IMR-90 (cell line): ENCODE measurements around the gene ATP2B1. TPM values are rescaled to one million over a fixed set of nuclear protein-coding genes. Genes with fewer than 3 reads are reported as not detected.

Experiments
- ATAC-seq: fragments of 200-7000 bp; cut with Tn5 transposase; 2 replicates; pipeline ENCODE4 v1.9.1; 2020; ENCODE audit warnings: low read depth, mild to moderate bottlenecking, moderate library complexity
- BruUV-seq: library from RNA; stranded (reverse); fragments of 400-500 nt; replicated peaks from 2 replicates; lab custom pipeline; 2021; lab: Mats Ljungman, UMichigan
- CTCF ChIA-PET: fragments of 300-600 bp; formaldehyde crosslinking; extraction: SDS; loops from one replicate; lab custom pipeline; 2021; ENCODE audit warnings: antibody characterized with exemption; lab: Yijun Ruan, JAX
- POLR2A ChIA-PET: fragments of 300-600 bp; sonication (Branson Sonifier 250); formaldehyde crosslinking; loops from one replicate; lab custom pipeline; 2022; ENCODE audit warnings: antibody characterized with exemption; ENCODE audit not compliant: unreplicated experiment; lab: Charles Lee
- DNase-seq: peaks from one replicate; pipeline ENCODE4 v3.0.0; 2013
- H2AFZ ChIP-seq: replicated peaks from 2 replicates; pipeline ENCODE3; 2013; ENCODE audit warnings: low read length, mild to moderate bottlenecking; ENCODE audit not compliant: poor library complexity
- H2AK5ac ChIP-seq: 2 replicates; pipeline ENCODE4 v1.6.1; 2013; ENCODE audit warnings: low read depth, low read length, inconsistent platforms
- H2AK9ac ChIP-seq: replicated peaks from 2 replicates; pipeline ENCODE3; 2013; ENCODE audit warnings: mild to moderate bottlenecking, low read depth, low read length, moderate library complexity; ENCODE audit not compliant: poor library complexity
- H2BK120ac ChIP-seq: 2 replicates; pipeline ENCODE4 v1.6.1; 2013; ENCODE audit warnings: low read depth, low read length, inconsistent platforms
- H2BK15ac ChIP-seq: 3 replicates; pipeline ENCODE4 v1.6.1; 2013; ENCODE audit warnings: low read depth, low read length, inconsistent platforms
- H2BK20ac ChIP-seq: 2 replicates; pipeline ENCODE4 v1.6.1; 2013; ENCODE audit warnings: low read depth, mild to moderate bottlenecking, inconsistent platforms, low read length, moderate library complexity
- H2BK5ac ChIP-seq: 2 replicates; pipeline ENCODE4 v1.6.1; 2013; ENCODE audit warnings: mild to moderate bottlenecking, low read depth, low read length, inconsistent platforms; ENCODE audit not compliant: poor library complexity, severe bottlenecking
- H3K14ac ChIP-seq: replicated peaks from 2 replicates; pipeline ENCODE4 v1.6.1; 2013; ENCODE audit warnings: low read depth, low read length, inconsistent platforms
- H3K18ac ChIP-seq: 2 replicates; pipeline ENCODE4 v1.6.1; 2013; ENCODE audit warnings: low read depth, low read length, control low read depth
- H3K23ac ChIP-seq: 2 replicates; pipeline ENCODE4 v1.6.1; 2013; ENCODE audit warnings: low read depth, low read length, inconsistent platforms
- H3K27ac ChIP-seq: 2 replicates; pipeline ENCODE4 v1.5.1; 2013; ENCODE audit warnings: mild to moderate bottlenecking, control low read depth, low read length; ENCODE audit not compliant: insufficient read depth
- H3K27me3 ChIP-seq: 2 replicates; pipeline ENCODE4 v1.6.1; 2013; ENCODE audit warnings: low read length; ENCODE audit not compliant: control insufficient read depth, insufficient read depth
- H3K36me3 ChIP-seq: 2 replicates; pipeline ENCODE4 v1.6.1; 2013; ENCODE audit warnings: low read length, mixed read lengths; ENCODE audit not compliant: control insufficient read depth, insufficient read depth
- H3K4ac ChIP-seq: 2 replicates; pipeline ENCODE4 v1.6.1; 2013; ENCODE audit warnings: low read depth, low read length, inconsistent platforms
- H3K4me1 ChIP-seq: 2 replicates; pipeline ENCODE4 v1.6.1; 2013; ENCODE audit warnings: low read length, mixed read lengths; ENCODE audit not compliant: control insufficient read depth, insufficient read depth
- H3K4me2 ChIP-seq: 2 replicates; pipeline ENCODE4 v1.6.1; 2013; ENCODE audit warnings: low read depth, mild to moderate bottlenecking, control low read depth, low read length, moderate library complexity
- H3K4me3 ChIP-seq: 2 replicates; pipeline ENCODE4 v1.5.1; 2013; ENCODE audit warnings: low read depth, mild to moderate bottlenecking, control low read depth, low read length, moderate library complexity; ENCODE audit not compliant: insufficient read depth
- H3K56ac ChIP-seq: 2 replicates; pipeline ENCODE4 v1.6.1; 2013; ENCODE audit warnings: low read length, inconsistent platforms; ENCODE audit not compliant: insufficient read depth; ENCODE audit errors: extremely low read depth
- H3K79me1 ChIP-seq, 2 experiments: 2 replicates each; pipeline ENCODE4 v1.6.1; 2013; ENCODE audit warnings: low read length in 2 of 2, inconsistent platforms in 1 of 2, low read depth in 1 of 2
- H3K9ac ChIP-seq: 2 replicates; pipeline ENCODE4 v1.6.1; 2013; ENCODE audit warnings: low read depth, low read length, control low read depth
- H3K9me1 ChIP-seq: 2 replicates; pipeline ENCODE4 v1.6.1; 2013; ENCODE audit warnings: low read length, inconsistent platforms; ENCODE audit not compliant: insufficient read depth
- H3K9me3 ChIP-seq: 2 replicates; pipeline ENCODE4 v1.6.1; 2013; ENCODE audit warnings: low read length; ENCODE audit not compliant: control insufficient read depth, insufficient read depth
- H4K20me1 ChIP-seq: 2 replicates; pipeline ENCODE4 v1.6.1; 2013; ENCODE audit warnings: low read length, inconsistent platforms; ENCODE audit not compliant: insufficient read depth
- H4K5ac ChIP-seq: 2 replicates; pipeline ENCODE4 v1.6.1; 2013; ENCODE audit warnings: mild to moderate bottlenecking, low read depth, low read length, control low read depth
- H4K8ac ChIP-seq, 2 experiments: 2 replicates each; pipeline ENCODE4 v1.6.1; 2013; ENCODE audit warnings: low read depth in 2 of 2, low read length in 2 of 2, control low read depth in 1 of 2, inconsistent platforms in 1 of 2
- H4K91ac ChIP-seq: 2 replicates; pipeline ENCODE4 v1.6.1; 2013; ENCODE audit warnings: low read depth, low read length, inconsistent platforms; ENCODE audit not compliant: insufficient read depth
- CHD1 ChIP-seq: IDR thresholded peaks from 2 replicates; pipeline ENCODE4 v1.6.1; 2012; ENCODE audit warnings: low read depth, low read length, improper control_type of control experiment
- CTCF ChIP-seq: conservative IDR thresholded peaks from 2 replicates; pipeline ENCODE4 v1.5.1; 2012; ENCODE audit warnings: mild to moderate bottlenecking, low read depth, low read length, improper control_type of control experiment
- MXI1 ChIP-seq: IDR thresholded peaks from 2 replicates; pipeline ENCODE4 v1.6.1; 2012; ENCODE audit warnings: low read depth, mild to moderate bottlenecking, low read length, moderate library complexity, borderline replicate concordance
- RAD21 ChIP-seq: IDR thresholded peaks from 2 replicates; pipeline ENCODE4 v1.6.1; 2012; ENCODE audit warnings: low read length, improper control_type of control experiment
- RCOR1 ChIP-seq: IDR thresholded peaks from 2 replicates; pipeline ENCODE4 v1.6.1; 2012; ENCODE audit warnings: mild to moderate bottlenecking, low read length, improper control_type of control experiment; ENCODE audit not compliant: insufficient replicate concordance
- SMC3 ChIP-seq: fragments of 150-350 bp; IDR thresholded peaks from 2 replicates; pipeline ENCODE4 v1.6.1; 2016; ENCODE audit warnings: low read depth, mild to moderate bottlenecking, antibody characterized with exemption, low read length, moderate library complexity
- WGBS, 2 experiments: methylation state at CpG; one replicate each; pipeline versions ENCODE4 v1.1.5 to v1.1.7; 2013; ENCODE audit warnings: missing lambda C conversion rate in 2 of 2; ENCODE audit not compliant: insufficient read length in 1 of 2; ENCODE audit errors: extremely low coverage in 2 of 2; 5-methylcytosine and 5-hydroxymethylcytosine counted together
- dilution Hi-C: fragments of 300-500 bp; cut with HindIII; formaldehyde crosslinking; loops from one replicate; pipeline ENCODE4 v1.14.3; 2018; ENCODE audit warnings: low sequenced_read_pairs; ENCODE audit not compliant: unreplicated experiment
- in situ Hi-C: fragments of 300-500 bp; cut with MboI; formaldehyde crosslinking; loops from 3 replicates; pipeline ENCODE4 v1.14.3; 2019; ENCODE audit warnings: low sequenced_read_pairs, inconsistent platforms, mixed read lengths
- intact Hi-C: fragments of 100-400 bp; cut with micrococcal nuclease; formaldehyde crosslinking; loops from 2 replicates; pipeline ENCODE4 v1.10.0; 2022
- polyA plus RNA-seq, 3 experiments: library from polyadenylated mRNA; depleted of rRNA; stranded (reverse); fragments of >200 nt; gene quantifications; 2 replicates each; pipeline ENCODE4 v1.2.3, GENCODE V29; 2012; ENCODE audit warnings: low replicate concordance in 1 of 3
- total RNA-seq: library from RNA; depleted of rRNA; stranded (reverse); fragments of >200 nt; gene quantifications from 2 replicates; pipeline ENCODE4 v1.2.3, GENCODE V29; 2012

ATP2B1 gene
- total and polyA plus RNA-seq, 2 of the 4 experiments (the other 2 are of a cell fraction) = 9.9 to 32.6 TPM

DNA sequence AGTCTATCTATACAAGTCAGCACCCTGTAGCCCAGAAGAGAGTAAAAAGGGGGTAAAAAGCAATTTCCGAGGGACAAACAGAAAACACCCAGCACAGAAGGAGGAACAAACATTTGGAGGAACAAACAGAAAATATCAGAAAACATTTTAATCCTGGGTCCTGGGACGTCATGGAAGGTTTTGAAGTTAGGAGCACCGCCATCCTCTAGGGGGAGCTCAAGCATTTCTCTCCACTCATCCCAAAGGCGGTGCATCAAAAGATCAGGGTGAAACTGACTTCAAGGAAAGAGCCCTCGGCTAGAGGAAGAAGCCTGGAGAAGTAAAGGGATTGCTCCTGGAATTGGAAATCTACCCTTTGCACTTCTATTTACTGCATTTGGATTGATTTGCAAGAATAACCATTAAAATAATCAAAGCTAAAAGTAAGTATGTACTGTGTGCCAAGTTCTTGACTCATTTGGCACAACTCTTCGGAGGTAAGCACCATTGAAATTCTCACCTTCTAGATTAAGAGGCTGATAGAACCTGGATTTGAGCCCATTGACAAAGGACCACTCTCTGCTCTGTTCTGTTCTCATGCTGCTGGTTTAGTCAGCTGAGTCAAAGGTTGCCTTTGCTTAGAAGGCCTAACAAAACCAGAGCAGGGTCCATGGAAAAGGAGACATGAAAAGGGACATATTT, 165.6 kb downstream of the ATP2B1 start:
- H3K9ac ChIP-seq = no peak overlapping the region
- no peaks in the 10 kb centered on the region for H3K9me3 ChIP-seq
- ChIA-PET POLR2A (no interaction called here), CTCF (interaction anchor here (0.7 to 2.6 kb wide), 6 partner anchors 11 to 1398 kb away, joined by 3 to 9 read pairs (median 4); no protein-coding TSS in a partner anchor)
- intact Hi-C loops = loop anchor here (1.0 to 10.0 kb wide), 8 partner anchors 149 to 1398 kb away; no protein-coding TSS in a partner anchor
- in situ Hi-C loops = loop anchor here (5.0 to 10.0 kb wide), 3 partner anchors 162 to 1392 kb away; partner anchors contain the start of gene ATP2B1
- H3K4me3 ChIP-seq = no peak overlapping the region
- no CpG with 5 or more reads among the region's 6 CpGs for WGBS, 2 experiments
- TF ChIP-seq RCOR1 = no peak
- peak; percentile 96 for TF ChIP-seq CTCF
- TF ChIP-seq MXI1 = no peak
- TF ChIP-seq RAD21 = peak; percentile 97
- peak; percentile 92 for TF ChIP-seq SMC3
- TF ChIP-seq CHD1 = no peak
- H3K14ac ChIP-seq = no peak overlapping the region
- H3K56ac ChIP-seq = no peak overlapping the region
- H2BK15ac ChIP-seq = no peak overlapping the region
- no TSS peak for BruUV-seq
- H3K4me2 ChIP-seq = no peak overlapping the region
- ATAC-seq = peak; percentile 94
- H3K36me3 ChIP-seq = no peaks in the 10 kb centered on the region
- H2AFZ ChIP-seq = no peak overlapping the region
- H3K23ac ChIP-seq = no peak overlapping the region
- no peaks in the 10 kb centered on the region for H3K79me1 ChIP-seq
- H3K4ac ChIP-seq = no peak overlapping the region
- dilution Hi-C loops = no loop called here
- H3K27ac ChIP-seq = no peak overlapping the region
- no peak overlapping the region for H2AK9ac ChIP-seq
- no peaks in the 10 kb centered on the region for H3K4me1 ChIP-seq
- H2BK20ac ChIP-seq = no peak overlapping the region
- H2BK5ac ChIP-seq = no peak overlapping the region
- H2BK120ac ChIP-seq = 0 out of 2 replicates have a peak overlapping the region, but pooled peaks have one; percentile 27
- H3K27me3 ChIP-seq = no peaks in the 10 kb centered on the region
- no peaks in the 10 kb centered on the region for H4K20me1 ChIP-seq
- no peak overlapping the region for H3K18ac ChIP-seq
- no peak overlapping the region for H2AK5ac ChIP-seq
- no peak overlapping the region for H4K8ac ChIP-seq
- peak; percentile 83 for DNase-seq
- no peak overlapping the region for H4K91ac ChIP-seq
- peaks cover 5% of the 10 kb centered on the region; the same call in 1 of the 2 replicates for H3K9me1 ChIP-seq
- no peak overlapping the region for H4K5ac ChIP-seq
